ENCODE results near the gene DPM2.

Gene DPM2

GRCh38 chr9:127895811-127896210, 41.8 kb downstream of the DPM2 start:
- DNase-seq: no peak

GRCh38 chr9:127893392-127893791, 44.3 kb downstream of the DPM2 start:
- no peak for DNase-seq

GRCh38 chr9:127892831-127893230, 44.8 kb downstream of the DPM2 start:
- DNase-seq: no peak

- no peak for DNase-seq
These were observed 47.6 kb downstream of the DPM2 start for GRCh38 chr9:127890053-127890452.

GRCh38 chr9:127887792-127888191, 49.9 kb downstream of the DPM2 start:
- no peak for DNase-seq

GRCh38 chr9:127886401-127886972, 51.2 kb downstream of the DPM2 start:
- DNase-seq: no peak

- no peak for DNase-seq
These were observed 52.0 kb downstream of the DPM2 start for GRCh38 chr9:127885508-127886281.
